Keratinocyte (primary cell): ENCODE results near the gene UTP15. TPM values are rescaled to one million over a fixed set of nuclear protein-coding genes. Genes with fewer than 3 reads are reported as not detected.

Experiments
- DNase-seq: peaks from one replicate; pipeline ENCODE4 v3.0.0-alpha.2; 2011; ENCODE audit warnings: low read depth, missing footprints, low spot score
- FAIRE-seq: peaks from 2 replicates; lab custom pipeline; 2011; peaks lifted over from hg19 to GRCh38; lab: Jason Lieb, UNC
- H2AFZ ChIP-seq: 2 replicates; pipeline ENCODE4 v1.6.0; 2012; ENCODE audit warnings: low read length, control low read depth, inconsistent platforms; ENCODE audit not compliant: control insufficient read depth
- H3K27ac ChIP-seq: 2 replicates; pipeline ENCODE4 v1.5.1; 2011; ENCODE audit warnings: low read length; ENCODE audit not compliant: control insufficient read depth, insufficient read depth
- H3K27me3 ChIP-seq: 3 replicates; pipeline ENCODE4 v1.6.0; 2011; ENCODE audit warnings: low read length; ENCODE audit not compliant: control insufficient read depth, insufficient read depth; ENCODE audit errors: extremely low read depth
- H3K36me3 ChIP-seq, 2 experiments: 2 replicates in 1 of 2; 3 replicates in 1 of 2; pipeline ENCODE4 v1.5.1; 2011; ENCODE audit warnings: low read length in 2 of 2, mild to moderate bottlenecking in 1 of 2; ENCODE audit not compliant: control insufficient read depth in 2 of 2, insufficient read depth in 2 of 2; ENCODE audit errors: extremely low read depth in 1 of 2
- H3K4me1 ChIP-seq: 3 replicates; pipeline ENCODE4 v1.5.1; 2011; ENCODE audit warnings: low read length; ENCODE audit not compliant: control insufficient read depth, insufficient read depth; ENCODE audit errors: extremely low read depth
- H3K4me2 ChIP-seq: 3 replicates; pipeline ENCODE4 v1.6.0; 2011; ENCODE audit warnings: low read depth, low read length; ENCODE audit not compliant: control insufficient read depth, insufficient read depth; ENCODE audit errors: extremely low read depth
- H3K4me3 ChIP-seq, 3 experiments: fragments of 200-600 bp in 1 of 3; sonication (generic) in 1 of 3; 2 replicates in 2 of 3; 3 replicates in 1 of 3; pipeline ENCODE4 v1.5.1; 2011 to 2016; ENCODE audit warnings: low read length in 3 of 3, mild to moderate bottlenecking in 3 of 3, control low read depth in 2 of 3, inconsistent platforms in 1 of 3, low read depth in 1 of 3, mixed read lengths in 1 of 3, mixed run types in 1 of 3, moderate library complexity in 1 of 3; ENCODE audit not compliant: control insufficient read depth in 2 of 3, insufficient read depth in 2 of 3; ENCODE audit errors: extremely low read depth in 1 of 3
- H3K79me2 ChIP-seq: 2 replicates; pipeline ENCODE4 v1.6.0; 2012; ENCODE audit warnings: low read length; ENCODE audit not compliant: control insufficient read depth, insufficient read depth
- H3K9ac ChIP-seq: 3 replicates; pipeline ENCODE4 v1.6.0; 2011; ENCODE audit warnings: low read length; ENCODE audit not compliant: control insufficient read depth, insufficient read depth; ENCODE audit errors: extremely low read depth
- H3K9me1 ChIP-seq: 3 replicates; pipeline ENCODE4 v1.6.0; 2011; ENCODE audit warnings: low read length; ENCODE audit not compliant: control insufficient read depth, insufficient read depth; ENCODE audit errors: extremely low read depth
- H3K9me3 ChIP-seq: 2 replicates; pipeline ENCODE4 v1.5.1; 2012; ENCODE audit warnings: low read depth, low read length; ENCODE audit not compliant: control insufficient read depth
- H4K20me1 ChIP-seq: 3 replicates; pipeline ENCODE4 v1.6.0; 2011; ENCODE audit warnings: low read length; ENCODE audit not compliant: control insufficient read depth, insufficient read depth; ENCODE audit errors: extremely low read depth
- EZH2 ChIP-seq: IDR thresholded peaks from one replicate; pipeline ENCODE4 v1.6.1; 2012; ENCODE audit warnings: inconsistent platforms, mild to moderate bottlenecking, low read length, moderate library complexity
- dilution Hi-C: fragments of 300-500 bp; cut with MboI; formaldehyde crosslinking; loops from one replicate; pipeline ENCODE4 v1.7.0; 2020; ENCODE audit warnings: low sequenced_read_pairs; ENCODE audit not compliant: extremely low pct_ligation_motif_present
- polyA plus RNA-seq, 5 experiments: library from polyadenylated mRNA; depleted of rRNA in 3 of 5; stranded (reverse) in 3 of 5; stranded (forward) in 1 of 5; unstranded in 1 of 5; fragments of >200 nt; gene quantifications; 1 replicate in 1 of 5; 2 replicates in 3 of 5; 3 replicates in 1 of 5; pipeline versions ENCODE4 v1.2.1 to v1.2.3, GENCODE V29; 2011 to 2012; ENCODE audit warnings: missing spikeins in 2 of 5, low read depth in 1 of 5, low replicate concordance in 1 of 5
- TF ChIP-seq, protein P1 (sequence below), 3 experiments: IDR thresholded peaks in 1 of 3; conservative IDR thresholded peaks in 1 of 3; optimal IDR thresholded peaks in 1 of 3; 2 replicates in 2 of 3; 3 replicates in 1 of 3; pipeline versions ENCODE3 to v1.5.1; 2011; ENCODE audit warnings: low read length in 3 of 3, mild to moderate bottlenecking in 3 of 3, moderate library complexity in 2 of 3, control low read depth in 1 of 3, inconsistent platforms in 1 of 3; ENCODE audit not compliant: insufficient read depth in 2 of 3; ENCODE audit errors: extremely low read depth in 1 of 3

Gene UTP15
- polyA plus RNA-seq, 1 donor (not counting 4 experiments of a cell fraction or from before 2014, with no cell fraction given) = 28.3 TPM

DNA sequence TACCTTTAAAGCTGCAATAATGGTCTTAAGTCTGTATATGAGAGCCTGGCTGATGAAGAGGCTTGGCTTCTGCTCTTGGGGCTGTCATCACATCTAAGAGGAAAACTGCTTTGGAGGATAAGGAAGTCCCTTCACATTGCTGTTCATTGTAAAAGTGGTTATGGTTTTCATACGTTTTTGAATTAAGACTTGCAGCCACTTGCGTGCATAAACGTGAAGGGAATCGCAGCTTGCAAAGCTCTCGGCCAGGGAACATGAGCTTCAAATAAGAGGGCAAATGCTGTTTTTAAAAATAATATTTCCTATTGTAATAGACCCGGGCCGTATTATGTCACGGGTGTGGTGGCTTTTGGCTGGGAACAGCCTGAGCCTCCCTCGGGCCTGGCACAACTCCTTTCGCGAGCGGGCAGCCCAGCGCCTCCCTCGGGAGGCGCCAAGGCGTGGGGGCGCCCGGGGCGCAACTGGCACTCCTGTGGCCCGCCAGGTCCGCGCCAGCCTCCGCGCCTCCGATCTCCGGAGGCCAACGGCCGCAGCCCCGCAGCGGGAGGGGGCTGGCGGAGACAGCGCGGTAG is 59.9 kb downstream of the UTP15 start:
- FAIRE-seq (peak; percentile 48), DNase-seq (no peak)
- Histone ChIP-seq H3K36me3 (peaks cover 0 to 2% of the 10 kb centered on the region in 2 experiments), H3K27me3 (no peaks in the 10 kb centered on the region), H4K20me1 (no peaks in the 10 kb centered on the region), H3K9me1 (no peaks in the 10 kb centered on the region), H3K4me3 (peak overlapping the region; percentile 30 to 59 (median 56)), H3K79me2 (peaks cover 45% of the 10 kb centered on the region), H3K4me1 (peaks cover 32% of the 10 kb centered on the region), H3K9me3 (no peaks in the 10 kb centered on the region), H3K9ac (peak overlapping the region; percentile 75), H3K27ac (peak overlapping the region; percentile 79), H2AFZ (peak overlapping the region; percentile 79), H3K4me2 (peak overlapping the region; percentile 74)
- TF ChIP-seq, protein P1, sequence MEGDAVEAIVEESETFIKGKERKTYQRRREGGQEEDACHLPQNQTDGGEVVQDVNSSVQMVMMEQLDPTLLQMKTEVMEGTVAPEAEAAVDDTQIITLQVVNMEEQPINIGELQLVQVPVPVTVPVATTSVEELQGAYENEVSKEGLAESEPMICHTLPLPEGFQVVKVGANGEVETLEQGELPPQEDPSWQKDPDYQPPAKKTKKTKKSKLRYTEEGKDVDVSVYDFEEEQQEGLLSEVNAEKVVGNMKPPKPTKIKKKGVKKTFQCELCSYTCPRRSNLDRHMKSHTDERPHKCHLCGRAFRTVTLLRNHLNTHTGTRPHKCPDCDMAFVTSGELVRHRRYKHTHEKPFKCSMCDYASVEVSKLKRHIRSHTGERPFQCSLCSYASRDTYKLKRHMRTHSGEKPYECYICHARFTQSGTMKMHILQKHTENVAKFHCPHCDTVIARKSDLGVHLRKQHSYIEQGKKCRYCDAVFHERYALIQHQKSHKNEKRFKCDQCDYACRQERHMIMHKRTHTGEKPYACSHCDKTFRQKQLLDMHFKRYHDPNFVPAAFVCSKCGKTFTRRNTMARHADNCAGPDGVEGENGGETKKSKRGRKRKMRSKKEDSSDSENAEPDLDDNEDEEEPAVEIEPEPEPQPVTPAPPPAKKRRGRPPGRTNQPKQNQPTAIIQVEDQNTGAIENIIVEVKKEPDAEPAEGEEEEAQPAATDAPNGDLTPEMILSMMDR (optimal IDR thresholded peaks at IDR 0.05 in 1 of 3, IDR thresholded peaks at IDR 0.05 in 1 of 3, conservative IDR thresholded peaks at IDR 0.05 in 1 of 3; ENCODE audit: extremely low read depth in 1 of 3, insufficient read depth in 2 of 3, low read length in 3 of 3) = no peak
- no peak for TF ChIP-seq EZH2
- dilution Hi-C loops = no loop called here

DNA sequence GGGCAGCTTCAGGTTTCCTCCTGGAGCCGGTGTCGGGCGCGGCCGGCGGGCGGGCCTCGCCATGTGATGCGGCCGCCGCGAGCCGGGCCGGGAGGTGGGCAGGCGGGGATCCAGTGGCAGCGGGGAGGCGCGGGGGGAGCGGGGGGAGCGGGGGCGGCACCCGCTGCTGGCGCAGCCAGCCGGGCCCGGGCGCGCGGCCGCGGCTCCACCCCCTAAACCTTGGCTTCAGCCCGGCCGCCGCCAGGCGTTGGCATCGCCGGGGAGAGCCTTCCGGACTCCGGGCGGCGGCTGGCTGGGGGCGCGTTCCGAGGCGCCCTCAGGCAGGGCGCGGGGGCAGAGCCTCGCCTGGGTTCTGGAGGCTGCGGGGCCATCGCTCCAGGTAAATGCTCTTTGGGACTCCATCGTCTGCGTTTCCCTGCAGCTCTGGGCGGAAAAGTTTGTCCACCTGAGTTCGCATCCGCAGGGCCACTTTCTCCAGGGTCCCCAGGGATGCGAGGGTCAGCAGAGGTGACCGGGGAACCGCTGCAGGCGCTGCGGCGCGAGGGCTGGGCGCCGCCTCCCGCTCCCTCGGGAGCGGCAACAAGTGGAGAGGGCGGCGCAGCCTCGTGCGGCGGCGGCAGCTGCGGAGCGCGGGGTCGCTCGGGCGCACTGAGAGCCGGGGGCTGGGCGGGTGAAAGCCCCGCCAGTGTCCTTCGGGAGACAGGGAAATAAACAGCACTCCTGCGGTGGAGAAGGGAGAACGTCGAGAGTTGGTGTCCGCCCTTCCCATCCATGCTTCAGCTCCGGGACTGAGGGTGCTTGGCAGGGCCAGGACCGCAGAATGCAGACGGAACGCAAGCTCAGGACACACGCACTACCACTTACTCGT is 60.6 kb downstream of the UTP15 start, which contains the start of gene ARHGEF28:
ARHGEF28 (plus strand) TSS at position 253 of the 868 bp plus-strand sequence. CDS start 58,656 bp downstream, outside the sequence.
- Histone ChIP-seq H3K4me1 (peaks cover 37% of the 10 kb centered on the region), H3K4me3 (peak within 1 kb of the TSS; percentile 64 to 97 (median 96)), H3K79me2 (peaks cover 52% of the 10 kb centered on the region), H3K4me2 (peak within 1 kb of the TSS; percentile 91), H3K36me3 (peaks cover 0 to 2% of the 10 kb centered on the region in 2 experiments), H3K27ac (peak within 1 kb of the TSS; percentile 90), H3K9me3 (no peaks in the 10 kb centered on the region), H2AFZ (peak within 1 kb of the TSS; percentile 79), H3K9me1 (no peaks in the 10 kb centered on the region), H3K27me3 (no peaks in the 10 kb centered on the region), H3K9ac (peak within 1 kb of the TSS; percentile 93), H4K20me1 (no peaks in the 10 kb centered on the region)
- dilution Hi-C loops = no loop called here
- TF ChIP-seq, protein P1 (optimal IDR thresholded peaks at IDR 0.05 in 1 of 3, IDR thresholded peaks at IDR 0.05 in 1 of 3, conservative IDR thresholded peaks at IDR 0.05 in 1 of 3; ENCODE audit: extremely low read depth in 1 of 3, insufficient read depth in 2 of 3, low read length in 3 of 3) = no peak
- no peak for TF ChIP-seq EZH2
- DNase-seq (no peak), FAIRE-seq (no peak)
